ENCODE data around the gene HDDC2. TPM values are rescaled to one million over a fixed set of nuclear protein-coding genes. Genes with fewer than 3 reads are reported as not detected.

Gene HDDC2
- total RNA-seq, 2 donors from 2014 or later = 76.4 to 108 TPM

GRCh38 chr6:125270380-125270779 lies 31.4 kb downstream of the HDDC2 start:
- no peak for DNase-seq

GRCh38 chr6:125269328-125269985 lies 32.3 kb downstream of the HDDC2 start:
- no peak overlapping the region for H3K27ac ChIP-seq (ENCODE audit: low read depth, low read length)
- no peaks in the 10 kb centered on the region for H3K4me1 ChIP-seq (ENCODE audit: control insufficient read depth, insufficient read depth, low read length)
- 93 to 94% methylated on average over 4 to 7 of the region's 7 CpGs for WGBS, 2 experiments (ENCODE audit: insufficient coverage in 1 of 2, insufficient read length in 1 of 2)
- DNase-seq = no peak
- peaks cover 8% of the 10 kb centered on the region for H3K36me3 ChIP-seq (ENCODE audit: control insufficient read depth, insufficient read depth, low read length)
- Mint-ChIP-seq H3K4me3 (no peak overlapping the region), H3K27me3 (ENCODE audit: insufficient read depth) (no peaks in the 10 kb centered on the region), H3K36me3 (ENCODE audit: low read depth) (peaks cover 20% of the 10 kb centered on the region), H3K27ac (no peak overlapping the region), H3K4me1 (no peaks in the 10 kb centered on the region), H3K9me3 (no peaks in the 10 kb centered on the region)
- no peak for TF ChIP-seq CTCF (conservative IDR thresholded peaks at IDR 0.05)
- H3K4me3 ChIP-seq (ENCODE audit: low read length) = no peak overlapping the region
- H3K9ac ChIP-seq (ENCODE audit: extremely low read depth, low read length, poor library complexity, severe bottlenecking) = no peak overlapping the region
- H3K27me3 ChIP-seq (ENCODE audit: control insufficient read depth, insufficient read depth, low read length, poor library complexity, severe bottlenecking) = no peaks in the 10 kb centered on the region
- no peaks in the 10 kb centered on the region for H3K9me3 ChIP-seq (ENCODE audit: control insufficient read depth, low read length)

More at GRCh38 chr6:125270380-125270779, 31.4 kb downstream of the HDDC2 start:
- Mint-ChIP-seq H3K4me3 (no peak overlapping the region), H3K36me3 (ENCODE audit: low read depth) (peaks cover 20% of the 10 kb centered on the region), H3K27ac (no peak overlapping the region), H3K9me3 (no peaks in the 10 kb centered on the region), H3K4me1 (no peaks in the 10 kb centered on the region), H3K27me3 (ENCODE audit: insufficient read depth) (no peaks in the 10 kb centered on the region)
- no peak for TF ChIP-seq CTCF (conservative IDR thresholded peaks at IDR 0.05)
- peaks cover 14% of the 10 kb centered on the region for H3K36me3 ChIP-seq (ENCODE audit: control insufficient read depth, insufficient read depth, low read length)
- no peaks in the 10 kb centered on the region for H3K9me3 ChIP-seq (ENCODE audit: control insufficient read depth, low read length)
- no peaks in the 10 kb centered on the region for H3K4me1 ChIP-seq (ENCODE audit: control insufficient read depth, insufficient read depth, low read length)
- 93 to 95% methylated on average over 3 to 4 of the region's 4 CpGs for WGBS, 2 experiments (ENCODE audit: insufficient coverage in 1 of 2, insufficient read length in 1 of 2)
- no peak overlapping the region for H3K9ac ChIP-seq (ENCODE audit: extremely low read depth, low read length, poor library complexity, severe bottlenecking)
- no peaks in the 10 kb centered on the region for H3K27me3 ChIP-seq (ENCODE audit: control insufficient read depth, insufficient read depth, low read length, poor library complexity, severe bottlenecking)
- H3K4me3 ChIP-seq (ENCODE audit: low read length) = no peak overlapping the region
- H3K27ac ChIP-seq (ENCODE audit: low read depth, low read length) = no peak overlapping the region

- Mint-ChIP-seq H3K27ac (no peak overlapping the region), H3K4me1 (no peaks in the 10 kb centered on the region), H3K36me3 (ENCODE audit: low read depth) (peaks cover 14% of the 10 kb centered on the region), H3K9me3 (no peaks in the 10 kb centered on the region), H3K4me3 (no peak overlapping the region), H3K27me3 (ENCODE audit: insufficient read depth) (no peaks in the 10 kb centered on the region)
- Histone ChIP-seq H3K27ac (ENCODE audit: low read depth, low read length) (no peak overlapping the region), H3K36me3 (ENCODE audit: control insufficient read depth, insufficient read depth, low read length) (peaks cover 8% of the 10 kb centered on the region), H3K27me3 (ENCODE audit: control insufficient read depth, insufficient read depth, low read length, poor library complexity, severe bottlenecking) (no peaks in the 10 kb centered on the region), H3K4me1 (ENCODE audit: control insufficient read depth, insufficient read depth, low read length) (no peaks in the 10 kb centered on the region), H3K9me3 (ENCODE audit: control insufficient read depth, low read length) (no peaks in the 10 kb centered on the region), H3K9ac (ENCODE audit: extremely low read depth, low read length, poor library complexity, severe bottlenecking) (no peak overlapping the region), H3K4me3 (ENCODE audit: low read length) (no peak overlapping the region)
- WGBS, 2 experiments (ENCODE audit: insufficient coverage in 1 of 2, insufficient read length in 1 of 2) = 85 to 92% methylated on average over 2 to 4 of the region's 4 CpGs
- TF ChIP-seq CTCF (conservative IDR thresholded peaks at IDR 0.05) = no peak
- DNase-seq = no peak
These were observed 33.0 kb downstream of the HDDC2 start for GRCh38 chr6:125268765-125269164.
